ENCODE results near the gene CD80. TPM values are rescaled to one million over a fixed set of nuclear protein-coding genes. Genes with fewer than 3 reads are reported as not detected.

Gene CD80
- total RNA-seq, 4 donors from 2014 or later: 0.50 to 0.96 (median 0.93) TPM; not detected in 1

GRCh38 chr3:119582178-119582577, 22.8 kb upstream of the CD80 start:
- TF ChIP-seq CTCF (IDR thresholded peaks at IDR 0.05): no peak
- DNase-seq (ENCODE audit: low spot score) (no peak), ATAC-seq (ENCODE audit: low FRiP score) (no peak)

- peak; percentile 38 for ATAC-seq (ENCODE audit: low FRiP score)
- TF ChIP-seq CTCF (IDR thresholded peaks at IDR 0.05): no peak
- no peak for DNase-seq (ENCODE audit: low spot score)
Measured at GRCh38 chr3:119580067-119580760, 20.8 kb upstream of the CD80 start.

DNA sequence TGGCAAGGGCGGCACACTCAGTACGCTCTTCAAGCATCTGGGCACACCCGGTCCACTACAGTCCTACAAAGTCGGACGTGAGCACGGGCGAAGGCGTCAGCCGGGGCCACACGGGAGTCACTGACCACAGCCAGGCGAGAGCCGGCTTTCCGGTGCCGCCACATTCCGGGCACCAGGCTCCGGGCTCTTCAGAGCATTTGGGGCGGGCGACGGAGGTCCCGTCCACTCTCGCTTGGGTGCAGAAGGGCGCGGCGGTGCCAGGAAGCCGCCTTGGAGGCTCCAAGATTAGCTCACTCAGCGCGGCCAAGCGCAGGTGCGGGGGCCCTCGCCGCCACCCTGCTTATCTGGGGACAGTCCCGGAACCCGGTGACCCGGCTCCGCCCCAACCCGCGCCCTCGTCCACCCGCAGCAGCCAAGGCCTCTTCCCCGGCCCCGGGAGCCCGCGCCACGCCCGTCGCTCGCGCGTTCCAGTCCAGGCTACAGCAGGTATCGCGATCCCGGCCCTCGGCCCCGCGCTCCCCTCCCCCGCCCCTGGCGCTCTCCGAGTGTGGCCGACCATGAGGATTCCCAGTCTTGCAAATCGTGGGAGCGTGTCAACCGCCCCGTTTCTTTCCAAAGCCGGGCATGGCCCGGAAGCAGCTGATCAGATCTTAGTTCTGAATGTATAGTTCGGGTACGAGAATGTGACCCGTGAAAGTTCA, 20.1 kb upstream of the CD80 start, which contains the start of gene ADPRH:
Gene ADPRH, plus strand, starts transcription at position 127 of the 701 bp plus-strand sequence. CDS start 2,678 bp downstream, outside the sequence.
- peak; percentile 27 for DNase-seq (ENCODE audit: low spot score)
- peak; percentile 93 for ATAC-seq (ENCODE audit: low FRiP score)

GRCh38 chr3:119575507-119575906, 16.1 kb upstream of the CD80 start:
- ATAC-seq (ENCODE audit: low FRiP score): no peak
- TF ChIP-seq CTCF (IDR thresholded peaks at IDR 0.05): no peak
- no peak for DNase-seq (ENCODE audit: low spot score)

More for the DNA sequence above, 20.1 kb upstream of the CD80 start, which contains the start of gene ADPRH:
- no peak for TF ChIP-seq CTCF (IDR thresholded peaks at IDR 0.05)

GRCh38 chr3:119571688-119572087, 12.3 kb upstream of the CD80 start:
- TF ChIP-seq CTCF (IDR thresholded peaks at IDR 0.05): no peak
- no peak for DNase-seq (ENCODE audit: low spot score)
- no peak for ATAC-seq (ENCODE audit: low FRiP score)

GRCh38 chr3:119571230-119571629, 11.8 kb upstream of the CD80 start:
- no peak for ATAC-seq (ENCODE audit: low FRiP score)
- TF ChIP-seq CTCF (IDR thresholded peaks at IDR 0.05): no peak
- no peak for DNase-seq (ENCODE audit: low spot score)

Measured in omental fat pad (tissue), 4 donors.